ENCODE results near the gene JARID2. TPM values are rescaled to one million over a fixed set of nuclear protein-coding genes. Genes with fewer than 3 reads are reported as not detected.

Gene JARID2
- total and polyA plus RNA-seq, 2 of the 8 experiments (the other 6 are each of a cell fraction or from before 2014, with no cell fraction given), result 60.1 to 239 TPM

DNA sequence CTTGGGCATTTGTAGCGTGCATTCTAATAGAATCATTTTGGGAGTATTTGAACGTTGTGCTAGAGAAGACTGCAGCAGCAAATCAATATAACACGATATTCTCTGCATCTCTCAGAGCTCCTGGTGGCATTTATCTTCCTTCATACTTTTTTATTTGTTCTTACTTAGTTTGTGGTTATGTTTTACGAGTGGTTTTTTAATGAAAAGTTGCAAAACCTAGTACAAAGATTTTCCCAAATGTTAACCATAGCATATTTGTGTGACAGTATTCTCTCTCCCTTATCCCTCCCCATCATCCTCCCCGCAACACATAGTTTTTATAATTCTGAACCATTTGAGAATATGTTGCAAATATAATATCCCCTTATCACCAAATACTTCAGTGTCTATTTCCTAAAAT, 50.4 kb downstream of the JARID2 start:
- Histone ChIP-seq H3K79me2 (ENCODE audit: control insufficient read depth in 1 of 2, insufficient read depth in 2 of 2, low read length in 2 of 2) (peaks cover 87 to 100% of the 10 kb centered on the region in 2 experiments), H2BK5ac (ENCODE audit: low read depth, low read length) (no peak overlapping the region), H3K79me1 (ENCODE audit: low read depth, low read length) (0 out of 2 replicates have a peak, but pooled peaks cover 5% of the 10 kb centered on the region), H3K9ac (replicated peaks in 1 of 4; ENCODE audit: extremely low read depth in 1 of 4, low read depth in 3 of 4, low read length in 3 of 4) (no peak overlapping the region), H2AK5ac (ENCODE audit: low read depth, low read length) (no peak overlapping the region), H3K23ac (ENCODE audit: insufficient read length) (no peak overlapping the region), H3K27ac (ENCODE audit: low read depth, low read length) (no peak overlapping the region), H3K27me3 (replicated peaks in 1 of 4; ENCODE audit: control insufficient read depth in 3 of 4, extremely low read depth in 1 of 4, insufficient read depth in 3 of 4, low read length in 3 of 4) (no peaks in the 10 kb centered on the region), H2BK20ac (ENCODE audit: low read length) (no peak overlapping the region), H2BK15ac (ENCODE audit: low read length) (no peak overlapping the region), H3K9me3 (ENCODE audit: insufficient read depth in 2 of 2, low read depth in 1 of 2, low read length in 1 of 2) (no peaks in the 10 kb centered on the region), H3K36me3 (ENCODE audit: control insufficient read depth in 2 of 4, insufficient read depth in 4 of 4, low read length in 3 of 4) (peaks cover 0 to 9% (median 0%) of the 10 kb centered on the region in 4 experiments; a peak in 2 of 8 replicates), H3K4me3 (ENCODE audit: extremely low read depth in 1 of 4, insufficient read depth in 2 of 4, low read depth in 3 of 4, low read length in 4 of 4) (no peak overlapping the region), H4K5ac (ENCODE audit: insufficient read length, low read depth, low read length) (no peak overlapping the region), H3K4me1 (replicated peaks in 1 of 4; ENCODE audit: control insufficient read depth in 3 of 4, insufficient read depth in 4 of 4, low read length in 3 of 4) (peaks cover 4 to 27% (median 10%) of the 10 kb centered on the region in 4 experiments; a peak in 6 of 7 replicates), H4K91ac (replicated peaks; ENCODE audit: insufficient read length, low read length) (no peak overlapping the region), H4K20me1 (replicated peaks in 1 of 2; ENCODE audit: control insufficient read depth in 1 of 2, insufficient read depth in 2 of 2, low read length in 2 of 2) (peaks cover 53 to 66% of the 10 kb centered on the region in 2 experiments), H3K14ac (ENCODE audit: insufficient read length) (no peak overlapping the region), H2BK120ac (replicated peaks; ENCODE audit: low read depth, low read length) (no peak overlapping the region), H2BK12ac (ENCODE audit: low read depth, low read length) (no peak overlapping the region), H3K56ac (replicated peaks; ENCODE audit: insufficient read length, low read depth, low read length) (no peak overlapping the region), H3K4ac (replicated peaks; ENCODE audit: insufficient read length, low read depth, low read length) (no peak overlapping the region), H3K23me2 (ENCODE audit: low read depth, low read length) (peaks cover 4% of the 10 kb centered on the region), H3K4me2 (ENCODE audit: insufficient read depth in 1 of 2, low read depth in 2 of 2, low read length in 2 of 2) (no peak overlapping the region), H2AFZ (ENCODE audit: low read length) (no peak overlapping the region), H3K18ac (ENCODE audit: extremely low read depth, low read length) (no peak overlapping the region), H4K8ac (ENCODE audit: extremely low read depth, insufficient read depth, low read length) (no peak overlapping the region)
- ChIA-PET CTCF (ENCODE audit: partially characterized antibody) (no interaction called here), POLR2A (ENCODE audit: partially characterized antibody) (no interaction called here)
- no peak for TF ChIP-seq RAD21 (IDR thresholded peaks at IDR 0.05 in 1 of 2, conservative IDR thresholded peaks at IDR 0.05 in 1 of 2; ENCODE audit: low read depth in 2 of 2, low read length in 2 of 2)
- TF ChIP-seq FOSL1 (IDR thresholded peaks at IDR 0.05; ENCODE audit: insufficient read depth, low read depth, low read length), result no peak
- TF ChIP-seq NANOG (IDR thresholded peaks at IDR 0.05; ENCODE audit: insufficient read depth, low read depth, low read length, poor library complexity, severe bottlenecking), result no peak
- TF ChIP-seq RNF2 (IDR thresholded peaks at IDR 0.05; ENCODE audit: borderline replicate concordance, low read depth, low read length, missing control alignments, poor library complexity, severe bottlenecking), result no peak
- no peak for TF ChIP-seq MAFK (IDR thresholded peaks at IDR 0.05; ENCODE audit: low read depth, low read length)
- no peak for TF ChIP-seq POU5F1 (IDR thresholded peaks at IDR 0.05; ENCODE audit: low read depth, low read length)
- TF ChIP-seq JUND (IDR thresholded peaks at IDR 0.05; ENCODE audit: low read length), result no peak
- TF ChIP-seq SIN3A (conservative IDR thresholded peaks at IDR 0.05 in 1 of 2, IDR thresholded peaks at IDR 0.05 in 1 of 2; ENCODE audit: low read depth in 1 of 2, low read length in 2 of 2), result no peak
- no peak for TF ChIP-seq SRF (IDR thresholded peaks at IDR 0.05; ENCODE audit: low read depth, low read length)
- TF ChIP-seq SUZ12 (IDR thresholded peaks at IDR 0.05; ENCODE audit: low read length), result no peak
- TF ChIP-seq POLR2A (IDR thresholded peaks at IDR 0.05; ENCODE audit: control extremely low read depth in 1 of 2, low read depth in 2 of 2, low read length in 2 of 2), result no peak
- no peak for TF ChIP-seq SP4 (IDR thresholded peaks at IDR 0.05; ENCODE audit: low read length)
- no peak for TF ChIP-seq CBX8 (IDR thresholded peaks at IDR 0.05; ENCODE audit: borderline replicate concordance, low read depth, low read length)
- 91% methylated on average over 5 of the region's 5 CpGs; no CpG with 5 or more reads in 1 of the 2 experiments for WGBS, 2 experiments (ENCODE audit: extremely low coverage in 1 of 2, insufficient coverage in 1 of 2, insufficient read length in 1 of 2, insufficient replicate concordance in 2 of 2, low coverage in 1 of 2, low lambda C conversion rate in 2 of 2, missing lambda C conversion rate in 1 of 2)
- no peak for FAIRE-seq
- no peak for DNase-seq (ENCODE audit: low read depth in 1 of 2, low spot score in 2 of 2)
